ENCODE data around the gene AP1M1. TPM values are rescaled to one million over a fixed set of nuclear protein-coding genes. Genes with fewer than 3 reads are reported as not detected.

The AP1M1 gene
- total RNA-seq, 1 experiment from 2014 or later: 30.3 TPM

GRCh38 chr19:16274447-16274846 is 76.7 kb downstream of the AP1M1 start:
- H3K27me3 Mint-ChIP-seq (ENCODE audit: low read depth): no peaks in the 10 kb centered on the region; the same call in 1 of the 2 replicates
- H3K23ac ChIP-seq (ENCODE audit: insufficient read length, low read depth, low read length): no peak overlapping the region
- no peaks in the 10 kb centered on the region for H3K36me3 Mint-ChIP-seq (ENCODE audit: insufficient read depth in 1 of 3, low read depth in 3 of 3)
- no peaks in the 10 kb centered on the region for H3K79me1 ChIP-seq (ENCODE audit: insufficient read depth, low read depth, low read length, poor library complexity, severe bottlenecking)
- no peak overlapping the region for H3K4me3 Mint-ChIP-seq
- H3K23me2 ChIP-seq (ENCODE audit: insufficient read length, low read depth, low read length, poor library complexity, severe bottlenecking): no peaks in the 10 kb centered on the region
- no peak overlapping the region for H3K56ac ChIP-seq (ENCODE audit: insufficient read length, low read depth, low read length)
- no peak overlapping the region for H4K5ac ChIP-seq (ENCODE audit: insufficient read length, low read depth, low read length)
- H2BK120ac ChIP-seq (ENCODE audit: low read depth, low read length, poor library complexity, severe bottlenecking): no peak overlapping the region
- peaks cover 0 to 4% of the 10 kb centered on the region in 2 experiments; a peak in 1 of 4 replicates for H3K4me1 Mint-ChIP-seq
- no peaks in the 10 kb centered on the region for H3K27me3 ChIP-seq (ENCODE audit: insufficient read depth, low read length)
- no peak overlapping the region for H2AK5ac ChIP-seq (ENCODE audit: insufficient read length, low read length)
- no peak overlapping the region for H2BK20ac ChIP-seq (ENCODE audit: low read depth, low read length, poor library complexity, severe bottlenecking)
- H4K91ac ChIP-seq (ENCODE audit: insufficient read length, low read depth, low read length): no peak overlapping the region
- no peak overlapping the region for H3K9ac ChIP-seq (ENCODE audit: extremely low read depth, insufficient read length, low read length)
- H3K4me2 ChIP-seq (ENCODE audit: insufficient read depth, insufficient read length, low read length): no peak overlapping the region
- H3K27ac ChIP-seq (ENCODE audit: insufficient read length, low read depth, low read length): no peak overlapping the region
- no peak overlapping the region for H3T11ph ChIP-seq (ENCODE audit: low read length)
- no peaks in the 10 kb centered on the region for H4K20me1 ChIP-seq (ENCODE audit: control insufficient read depth, insufficient read depth, insufficient read length)
- no peak for TF ChIP-seq CTCF (conservative IDR thresholded peaks at IDR 0.05)
- H2BK5ac ChIP-seq (ENCODE audit: insufficient read length, low read length): no peak overlapping the region
- no peak for DNase-seq
- no peaks in the 10 kb centered on the region for H3K9me3 ChIP-seq (ENCODE audit: control insufficient read depth, low read depth, low read length)
- no peak overlapping the region for H3K4ac ChIP-seq (ENCODE audit: low read depth, low read length)
- H3K18ac ChIP-seq (ENCODE audit: insufficient read length, low read depth, low read length): no peak overlapping the region
- H3K4me1 ChIP-seq (ENCODE audit: insufficient read depth, low read length): no peaks in the 10 kb centered on the region
- H3K27ac Mint-ChIP-seq: no peak overlapping the region
- H3K14ac ChIP-seq (ENCODE audit: insufficient read depth, low read length): no peak overlapping the region
- no peak overlapping the region for H2BK15ac ChIP-seq (ENCODE audit: low read depth, low read length)
- no peak overlapping the region for H2AFZ ChIP-seq (ENCODE audit: low read length)
- no peak overlapping the region for H4K8ac ChIP-seq (replicated peaks; ENCODE audit: insufficient read length, low read depth, low read length)
- no CpG with 5 or more reads among the region's 6 CpGs for WGBS (ENCODE audit: extremely low coverage, insufficient read length, low lambda C conversion rate)
- H3K9me3 Mint-ChIP-seq: no peaks in the 10 kb centered on the region; a peak in 1 of 5 replicates
- H2BK12ac ChIP-seq (ENCODE audit: insufficient read length, low read depth, low read length): no peak overlapping the region
- H3K79me2 ChIP-seq (ENCODE audit: insufficient read depth, low read length): no peaks in the 10 kb centered on the region

All from H9 (cell line).